ENCODE data around the gene PCNX2.
"Not testable (repeated sequence)": the region's sequence is repeated elsewhere in the genome, so short reads cannot be mapped to it uniquely, and the experiment has no call there.

PCNX2 gene

DNA sequence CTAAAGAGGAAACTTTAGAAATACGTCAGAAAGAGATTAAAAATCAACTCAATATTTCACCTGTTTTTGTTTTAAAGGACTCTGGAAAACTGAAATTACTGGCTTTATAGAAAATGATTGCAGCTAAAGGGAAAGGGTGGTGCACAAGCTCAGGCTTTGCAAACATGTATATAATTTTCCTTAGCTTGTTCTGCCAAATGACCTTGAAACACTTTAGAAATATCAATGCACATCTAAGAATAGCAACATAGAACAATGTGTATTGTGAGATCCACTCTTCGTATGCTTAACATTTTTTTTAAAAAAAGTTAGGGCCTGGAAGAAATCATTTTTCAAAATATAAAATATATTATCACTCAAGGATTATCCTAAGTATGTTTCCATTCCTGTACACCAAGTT, 201.3 kb downstream of the PCNX2 start:
- DNase-seq: no peak

- no peak for DNase-seq
Measured at GRCh38 chr1:233090746-233091494, 204.6 kb downstream of the PCNX2 start.

DNA sequence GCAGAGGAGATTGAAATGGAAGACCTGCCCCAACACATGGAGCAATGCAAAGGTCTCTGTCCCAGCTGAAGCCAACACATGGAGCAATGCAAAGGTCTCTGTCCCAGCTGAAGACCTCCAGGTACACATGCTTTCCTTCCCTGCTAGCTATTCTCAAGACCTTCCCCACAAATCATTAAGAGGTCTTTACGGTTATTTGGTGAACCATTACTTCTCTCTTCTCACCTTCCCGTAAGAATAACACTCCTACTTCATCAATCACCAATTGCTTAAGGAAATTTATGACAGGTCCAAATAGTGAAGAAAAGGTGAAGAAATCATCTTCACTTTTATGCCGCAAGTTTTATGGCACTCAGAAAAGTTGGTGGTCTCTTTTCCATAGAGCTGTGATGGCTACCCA, 206.3 kb downstream of the PCNX2 start:
- no peak for DNase-seq

DNA sequence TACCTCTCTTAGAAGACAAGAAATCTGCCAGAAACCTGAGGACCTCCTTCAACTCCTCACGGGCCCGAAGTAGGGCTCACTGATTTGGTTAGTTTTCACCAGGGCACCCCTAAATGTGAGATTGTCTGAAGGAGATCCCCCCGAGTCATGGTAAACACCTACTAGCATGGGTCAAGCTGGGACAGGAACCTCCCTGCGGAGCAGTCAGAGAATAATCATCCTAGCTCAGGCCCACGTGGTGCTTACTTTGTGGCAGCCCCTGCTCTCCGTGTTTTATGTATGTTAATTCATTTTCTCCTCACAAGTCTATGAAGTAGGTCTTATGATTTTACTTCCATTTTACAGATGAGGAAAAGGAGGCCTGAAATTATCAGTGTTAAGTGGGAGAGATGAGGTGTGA, 206.9 kb downstream of the PCNX2 start:
- no peak for DNase-seq

DNA sequence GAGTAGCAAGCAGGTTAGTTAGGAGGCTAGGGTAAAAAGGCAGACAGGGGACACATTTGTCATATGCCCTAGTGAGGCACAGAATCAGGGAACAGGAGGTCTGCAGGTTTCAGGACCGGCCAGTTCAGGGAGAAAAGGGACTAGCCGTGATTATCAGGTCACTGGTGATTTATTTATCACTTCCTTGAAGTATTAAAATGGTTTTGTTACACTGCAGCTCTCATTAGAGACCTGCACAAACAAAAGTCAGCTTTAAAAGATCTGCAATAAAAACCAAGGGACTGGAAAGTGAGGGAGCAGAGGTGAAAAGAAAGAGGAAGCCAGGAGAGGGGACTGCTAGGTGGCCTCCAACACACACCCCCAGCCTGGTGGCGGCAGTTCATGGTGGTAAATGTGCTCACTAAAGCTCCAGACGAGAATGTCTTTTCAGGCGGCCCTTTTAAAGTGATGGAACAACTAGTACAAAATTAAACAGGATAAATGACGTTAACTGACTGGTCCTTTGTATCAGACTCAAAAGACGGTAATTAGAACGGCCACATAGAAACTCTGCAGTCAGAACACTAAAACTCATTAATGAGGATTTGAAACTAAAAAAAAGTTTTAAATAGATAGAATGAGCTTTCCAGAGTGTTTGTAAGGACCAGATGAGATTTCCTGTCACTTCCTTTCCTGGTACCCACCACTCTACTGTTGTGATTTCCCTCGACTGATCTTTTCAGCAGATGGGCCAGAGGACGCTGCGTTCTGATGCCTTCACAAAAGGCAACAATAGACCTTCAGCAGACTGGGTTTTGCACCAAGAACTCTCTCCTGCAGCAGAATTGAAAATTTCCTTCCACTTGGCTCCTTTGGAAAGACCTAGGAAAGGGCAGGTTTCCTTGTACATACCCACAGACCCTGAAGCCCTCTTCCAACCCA, 208.3 kb downstream of the PCNX2 start:
- DNase-seq: peak in 1 of 2 donors; percentile 28

DNA sequence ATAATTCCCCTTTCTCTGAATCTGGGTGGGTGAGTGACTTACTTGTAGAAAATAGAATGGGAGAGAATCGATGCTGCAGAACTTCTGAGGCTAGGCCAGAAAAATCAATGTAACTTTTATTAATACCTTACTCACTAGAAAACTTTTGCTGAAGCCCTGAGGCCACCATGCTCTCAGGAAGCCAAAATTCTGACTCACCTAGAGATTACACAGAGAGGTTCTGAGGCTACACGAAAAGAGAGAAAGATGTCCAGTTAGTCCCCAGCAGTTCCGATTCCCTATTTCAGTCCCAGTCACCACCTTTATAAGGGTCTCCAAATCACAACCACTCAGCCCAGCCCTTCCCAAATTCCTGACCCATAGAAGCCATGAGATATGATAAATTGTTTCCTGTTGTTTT, 210.0 kb downstream of the PCNX2 start:
- no peak for DNase-seq

DNA sequence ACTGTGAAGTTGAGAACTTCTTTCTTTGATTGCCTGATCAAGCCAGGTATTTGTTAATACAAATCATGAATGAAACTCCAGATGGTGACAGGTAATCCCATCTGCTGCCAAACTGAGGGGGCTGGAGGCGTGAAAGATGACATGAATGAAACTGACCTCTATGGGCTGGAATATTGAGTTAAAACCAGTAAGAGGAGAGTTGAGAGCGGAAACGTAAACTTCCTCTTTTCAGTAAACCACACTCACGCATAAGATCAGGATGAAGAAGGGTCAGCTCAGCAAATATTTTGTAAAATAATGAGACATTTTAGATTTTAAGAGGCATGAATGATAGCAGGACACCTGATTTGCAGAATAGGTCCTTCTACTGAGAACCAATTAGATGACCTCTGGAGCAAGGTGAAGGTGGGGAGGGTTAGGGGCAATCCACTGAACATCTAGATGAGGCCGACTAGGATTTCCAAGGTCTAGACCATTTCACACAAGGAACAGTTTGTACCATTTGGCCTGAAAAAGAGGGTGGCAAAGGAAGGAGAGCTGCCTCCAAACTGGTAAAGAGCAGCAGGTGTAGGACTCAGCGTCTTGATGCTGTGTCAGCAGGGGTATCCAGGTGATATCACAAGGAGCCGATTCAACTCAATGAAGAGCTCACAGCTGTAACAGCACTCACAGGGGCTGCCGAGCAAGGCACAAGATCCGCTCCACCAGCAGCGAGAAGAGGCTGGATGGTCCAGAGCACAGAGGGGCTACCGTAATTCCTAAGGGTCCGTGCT, 212.6 kb downstream of the PCNX2 start:
- no peak for DNase-seq

GRCh38 chr1:233081735-233082134, 213.8 kb downstream of the PCNX2 start:
- DNase-seq: no peak

DNA sequence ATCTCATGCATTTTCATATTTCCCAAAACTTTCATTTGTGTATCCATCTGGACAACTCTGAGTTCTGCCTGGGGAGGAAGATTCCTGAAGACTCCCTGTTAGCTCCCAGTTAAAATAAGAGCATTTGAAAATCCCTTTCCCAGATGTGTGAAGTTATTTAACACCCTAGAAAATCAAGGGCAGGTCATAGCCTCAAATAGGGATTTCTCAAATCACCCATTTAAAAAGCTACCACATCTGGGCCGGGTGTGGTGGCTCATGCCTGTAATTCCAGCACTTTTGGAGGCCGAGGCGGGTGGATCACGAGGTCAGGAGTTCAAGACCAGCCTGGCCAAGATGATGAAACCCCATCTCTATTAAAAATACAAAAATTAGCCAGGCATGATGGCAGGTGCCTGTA, 214.7 kb downstream of the PCNX2 start:
- not testable (repeated sequence) for DNase-seq

GRCh38 chr1:233080286-233080685, 215.2 kb downstream of the PCNX2 start:
- DNase-seq: no peak

DNA sequence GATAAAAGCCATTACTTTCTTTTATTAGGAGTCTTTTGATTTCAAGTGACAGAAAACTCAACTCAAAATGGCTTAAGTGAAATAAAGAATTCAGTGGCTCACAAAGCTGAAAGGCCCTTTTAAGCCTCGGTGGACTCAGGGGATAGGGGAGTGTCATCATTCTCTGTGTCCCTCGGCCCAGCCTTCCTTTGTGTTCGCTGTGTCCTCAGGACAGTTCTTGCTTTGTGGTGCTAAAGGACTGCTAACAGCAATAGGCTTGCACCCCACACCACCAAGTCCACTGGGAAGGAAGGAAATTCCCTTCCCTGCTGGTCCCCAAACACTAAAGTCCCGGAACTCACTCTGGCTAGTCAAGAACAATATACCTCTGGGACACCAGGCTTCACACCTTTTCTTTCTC, 216.0 kb downstream of the PCNX2 start:
- no peak for DNase-seq

DNA sequence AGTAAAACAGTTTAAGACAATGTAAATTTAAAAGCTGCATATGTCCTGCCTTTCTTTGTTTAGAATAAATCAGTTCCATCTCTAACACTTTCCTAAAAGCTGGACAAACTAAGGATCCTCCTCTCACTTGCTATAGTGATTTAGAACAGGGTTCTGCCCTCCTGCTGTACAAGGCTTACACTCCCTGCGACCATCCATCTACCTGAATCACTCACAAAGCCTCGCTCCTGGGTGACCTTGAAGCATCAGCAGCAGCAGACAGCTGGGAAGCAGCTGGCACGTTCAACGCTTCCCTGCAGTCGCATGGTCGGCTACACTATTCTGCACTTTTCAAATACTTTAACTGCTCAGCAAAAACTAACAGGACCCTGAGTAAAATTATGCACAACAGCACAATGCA, 217.1 kb downstream of the PCNX2 start:
- no peak for DNase-seq

- DNase-seq: no peak
Measured at GRCh38 chr1:233075915-233076295, 219.6 kb downstream of the PCNX2 start.

DNA sequence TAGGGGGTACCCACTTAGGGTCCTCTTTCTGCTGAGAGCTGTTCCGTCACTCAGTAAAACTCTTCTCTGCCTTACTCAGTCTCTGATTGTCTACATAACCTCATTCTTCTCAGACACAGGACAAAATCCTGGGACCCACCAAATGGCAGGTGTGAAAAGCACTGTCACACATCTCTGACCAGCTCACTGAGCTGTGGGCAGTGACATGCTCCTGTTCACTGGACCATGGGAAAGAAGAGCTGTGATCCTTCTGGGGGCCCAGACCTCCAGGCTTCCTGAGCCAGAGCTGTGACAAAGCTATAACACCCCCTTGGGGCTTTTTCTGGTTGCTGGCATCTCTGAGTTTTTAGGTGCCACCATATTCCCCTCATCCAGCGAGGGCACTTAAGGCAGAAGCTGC, 229.4 kb downstream of the PCNX2 start:
- no peak for DNase-seq

DNA sequence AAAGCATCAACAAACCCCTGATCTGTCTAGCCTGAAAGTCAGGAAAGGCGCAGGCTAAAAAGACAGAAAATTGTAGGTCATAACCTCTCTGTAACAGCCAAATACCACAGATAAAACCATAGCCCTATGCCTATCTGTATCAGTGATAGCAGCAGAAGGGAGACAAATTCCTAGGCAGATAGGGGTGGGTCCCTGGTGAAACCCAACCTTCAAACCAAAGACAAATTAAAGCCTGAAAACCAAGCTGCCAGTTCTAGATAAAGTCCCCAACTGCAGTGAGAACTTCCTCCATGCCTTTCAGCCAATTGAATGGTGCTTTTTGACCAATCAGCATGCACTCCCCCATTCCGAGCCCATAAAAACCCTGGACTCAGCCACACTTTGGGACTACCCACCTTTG, 229.8 kb downstream of the PCNX2 start:
- DNase-seq: no peak

GRCh38 chr1:233064988-233065387, 230.5 kb downstream of the PCNX2 start:
- no peak for DNase-seq

- no peak for DNase-seq
Measured at GRCh38 chr1:233063462-233063861, 232.1 kb downstream of the PCNX2 start.

GRCh38 chr1:233061265-233061664, 234.3 kb downstream of the PCNX2 start:
- no peak for DNase-seq

- DNase-seq: no peak
Measured at GRCh38 chr1:233060461-233060994, 235.0 kb downstream of the PCNX2 start.

GRCh38 chr1:233057836-233058235, 237.7 kb downstream of the PCNX2 start:
- DNase-seq: no peak

GRCh38 chr1:233055879-233056641, 239.5 kb downstream of the PCNX2 start:
- DNase-seq: no peak

DNA sequence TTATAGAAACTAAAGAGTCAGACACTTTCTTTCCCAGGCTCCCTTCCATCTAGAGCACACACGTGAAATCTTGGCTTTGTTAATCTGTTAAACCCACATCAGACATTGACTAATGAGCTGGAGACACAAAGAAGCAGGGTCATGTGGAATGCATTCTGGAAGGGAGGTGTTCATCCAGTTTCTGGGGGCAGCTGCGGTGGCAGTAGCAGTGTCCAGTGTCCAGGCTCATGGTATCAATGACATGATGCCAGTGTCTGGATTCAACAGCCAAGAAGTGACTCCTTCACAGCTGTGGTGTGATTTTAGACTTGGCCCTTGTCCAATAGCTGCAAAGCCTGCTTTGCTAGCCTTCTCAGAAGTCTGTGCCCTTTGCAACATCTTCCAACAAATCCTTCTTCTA, 249.9 kb downstream of the PCNX2 start:
- DNase-seq: no peak
